AG04449 (cell line): ENCODE data around the gene MIOS.

Source experiments
- CTCF ChIA-PET: fragments of 350-600 bp; formaldehyde crosslinking; extraction: SDS; loops from one replicate; lab custom pipeline; 2021; ENCODE audit warnings: antibody characterized with exemption; lab: Yijun Ruan, JAX
- POLR2A ChIA-PET: fragments of 400-600, 350-600 bp; formaldehyde crosslinking; extraction: SDS; loops from one replicate; lab custom pipeline; 2020; ENCODE audit warnings: antibody characterized with exemption, inconsistent platforms; lab: Yijun Ruan, JAX
- DNase-seq: peaks from one replicate; pipeline ENCODE4 v3.0.0-alpha.2; 2010; ENCODE audit warnings: low read depth, low spot score
- H3K4me3 ChIP-seq: 2 replicates; pipeline ENCODE4 v1.5.1; 2011; ENCODE audit warnings: low read depth, mild to moderate bottlenecking, control low read depth, low read length
- TF ChIP-seq, protein P1 (sequence below): IDR thresholded peaks from one replicate; pipeline ENCODE4 v1.5.1; 2011; ENCODE audit warnings: mild to moderate bottlenecking, moderate library complexity, low read length, control low read depth, inconsistent platforms; ENCODE audit not compliant: insufficient read depth; ENCODE audit errors: missing control alignments

MIOS gene

DNA sequence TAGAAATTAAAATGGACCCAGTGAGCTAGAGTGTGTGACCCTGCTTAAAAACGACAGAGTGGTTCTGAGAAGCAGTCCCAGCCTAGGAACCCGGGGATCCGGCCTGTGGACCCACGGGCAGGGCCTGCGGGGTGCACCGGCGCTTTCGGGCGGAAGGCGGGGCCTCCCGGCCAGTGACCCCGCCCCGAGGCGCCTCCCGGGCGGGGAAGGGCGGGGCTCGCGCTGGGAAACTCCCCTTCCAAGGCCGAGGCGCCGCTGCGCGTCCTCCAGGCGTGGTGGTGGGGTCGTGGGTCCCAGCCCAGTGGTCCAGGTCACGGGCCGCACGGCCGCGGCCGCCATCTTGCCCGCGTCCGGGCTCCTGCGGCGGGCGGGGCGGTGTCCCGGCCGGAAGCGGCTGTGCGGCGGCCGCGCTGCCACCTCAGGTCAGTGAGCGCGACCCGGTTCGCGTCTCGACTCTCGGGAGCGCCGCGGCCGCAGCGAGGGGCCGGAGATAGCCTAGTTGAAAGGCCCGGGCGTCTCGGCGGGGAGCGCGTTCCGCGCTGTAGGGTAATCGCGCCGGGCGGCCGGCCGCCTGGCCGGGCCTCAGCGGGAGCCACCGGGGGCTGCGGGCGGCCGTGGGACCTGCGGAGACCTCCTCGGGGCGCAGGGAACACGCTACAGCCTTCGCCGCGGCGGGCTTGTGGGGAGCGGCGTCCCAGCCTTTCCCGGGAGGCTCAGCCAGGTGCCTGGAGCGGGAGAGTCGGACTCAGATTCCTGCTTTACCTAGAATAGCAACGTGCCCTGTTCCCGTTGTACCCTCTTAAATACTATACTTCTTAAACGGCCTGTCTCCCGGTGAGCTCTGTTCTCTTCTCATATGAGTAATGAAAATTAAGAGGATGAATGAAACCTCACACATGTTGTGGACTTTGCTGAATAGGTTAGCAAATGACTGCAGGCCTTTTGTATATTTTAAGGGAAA lies at the start of gene MIOS:
Gene MIOS, plus strand, starts transcription at position 234 of the 961 bp plus-strand sequence. CDS start 5,592 bp downstream, outside the sequence.
- H3K4me3 ChIP-seq = peak within 1 kb of the TSS; percentile 73
- DNase-seq = no peak
- TF ChIP-seq, protein P1, sequence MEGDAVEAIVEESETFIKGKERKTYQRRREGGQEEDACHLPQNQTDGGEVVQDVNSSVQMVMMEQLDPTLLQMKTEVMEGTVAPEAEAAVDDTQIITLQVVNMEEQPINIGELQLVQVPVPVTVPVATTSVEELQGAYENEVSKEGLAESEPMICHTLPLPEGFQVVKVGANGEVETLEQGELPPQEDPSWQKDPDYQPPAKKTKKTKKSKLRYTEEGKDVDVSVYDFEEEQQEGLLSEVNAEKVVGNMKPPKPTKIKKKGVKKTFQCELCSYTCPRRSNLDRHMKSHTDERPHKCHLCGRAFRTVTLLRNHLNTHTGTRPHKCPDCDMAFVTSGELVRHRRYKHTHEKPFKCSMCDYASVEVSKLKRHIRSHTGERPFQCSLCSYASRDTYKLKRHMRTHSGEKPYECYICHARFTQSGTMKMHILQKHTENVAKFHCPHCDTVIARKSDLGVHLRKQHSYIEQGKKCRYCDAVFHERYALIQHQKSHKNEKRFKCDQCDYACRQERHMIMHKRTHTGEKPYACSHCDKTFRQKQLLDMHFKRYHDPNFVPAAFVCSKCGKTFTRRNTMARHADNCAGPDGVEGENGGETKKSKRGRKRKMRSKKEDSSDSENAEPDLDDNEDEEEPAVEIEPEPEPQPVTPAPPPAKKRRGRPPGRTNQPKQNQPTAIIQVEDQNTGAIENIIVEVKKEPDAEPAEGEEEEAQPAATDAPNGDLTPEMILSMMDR = no peak
- CTCF ChIA-PET = no interaction called here
- POLR2A ChIA-PET = no interaction called here

DNA sequence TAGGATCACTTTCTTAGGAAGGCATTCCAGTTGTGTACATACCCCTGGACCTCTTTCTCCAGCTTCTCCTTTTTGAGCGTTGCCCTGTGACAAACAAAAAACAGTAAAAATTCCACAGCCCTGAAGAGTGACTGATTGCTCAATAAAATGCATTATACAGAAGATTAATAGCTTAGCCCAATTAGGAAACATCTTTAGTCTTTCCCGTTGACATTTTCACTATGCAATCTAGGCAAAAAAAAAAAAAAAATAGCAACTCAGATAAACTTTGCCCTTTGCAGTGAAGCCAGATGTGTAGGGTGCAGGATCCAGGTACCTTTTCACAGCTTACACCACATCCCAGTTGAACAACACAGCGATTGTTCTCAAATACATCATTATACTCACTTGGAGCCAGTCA lies 48.9 kb upstream of the MIOS start:
- DNase-seq = no peak
- ChIA-PET POLR2A (no interaction called here), CTCF (interaction anchor here (0.9 kb wide), 1 partner anchor 94 kb away, joined by 3 read pairs; no protein-coding TSS in a partner anchor)
- TF ChIP-seq, protein P1 = no peak
- H3K4me3 ChIP-seq = no peak overlapping the region

DNA sequence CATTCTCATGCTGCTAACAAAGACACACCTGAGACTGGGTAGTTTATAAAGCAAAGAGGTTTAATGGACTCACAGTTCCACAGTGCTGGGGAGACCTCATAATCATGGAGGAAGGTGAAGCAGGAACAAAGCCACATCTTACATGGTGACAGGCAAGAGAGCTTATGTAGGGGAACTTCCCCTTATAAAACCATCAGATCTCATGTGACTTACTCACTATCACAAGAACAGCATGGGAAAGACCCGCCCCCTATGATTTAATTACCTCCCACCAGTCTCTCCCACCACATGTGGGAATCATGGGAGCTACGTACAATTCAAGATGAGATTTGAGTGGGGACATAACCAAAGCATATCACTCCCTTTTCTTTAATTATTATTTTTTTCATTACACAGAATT lies 47.6 kb upstream of the MIOS start:
- TF ChIP-seq, protein P1 = no peak
- POLR2A ChIA-PET = no interaction called here
- no peak overlapping the region for H3K4me3 ChIP-seq
- no peak for DNase-seq
- CTCF ChIA-PET = no interaction called here

DNA sequence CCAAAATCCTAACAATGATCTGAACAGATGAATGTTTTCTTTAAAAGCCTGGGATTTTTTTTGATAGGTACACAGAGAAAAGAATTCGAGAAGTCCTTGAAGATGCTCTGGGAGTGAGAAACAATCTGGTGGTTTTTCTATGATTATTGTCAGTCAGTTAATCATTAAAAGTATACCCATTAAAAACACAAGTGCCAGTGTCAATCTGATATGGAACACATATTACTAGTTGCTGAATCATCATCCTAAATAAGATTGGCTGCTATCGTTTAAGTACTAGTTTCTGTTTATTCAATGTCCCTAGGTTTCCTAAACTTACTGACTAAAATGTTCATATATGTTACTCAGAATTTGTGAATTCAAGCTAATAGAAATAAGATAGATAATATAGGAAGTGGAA lies 47.2 kb upstream of the MIOS start:
- POLR2A ChIA-PET = no interaction called here
- CTCF ChIA-PET = interaction anchor here (1.6 to 2.3 kb wide), 3 partner anchors 23 to 96 kb away, joined by 3 to 7 read pairs (median 4); no protein-coding TSS in a partner anchor
- no peak overlapping the region for H3K4me3 ChIP-seq
- TF ChIP-seq, protein P1 = no peak
- no peak for DNase-seq

DNA sequence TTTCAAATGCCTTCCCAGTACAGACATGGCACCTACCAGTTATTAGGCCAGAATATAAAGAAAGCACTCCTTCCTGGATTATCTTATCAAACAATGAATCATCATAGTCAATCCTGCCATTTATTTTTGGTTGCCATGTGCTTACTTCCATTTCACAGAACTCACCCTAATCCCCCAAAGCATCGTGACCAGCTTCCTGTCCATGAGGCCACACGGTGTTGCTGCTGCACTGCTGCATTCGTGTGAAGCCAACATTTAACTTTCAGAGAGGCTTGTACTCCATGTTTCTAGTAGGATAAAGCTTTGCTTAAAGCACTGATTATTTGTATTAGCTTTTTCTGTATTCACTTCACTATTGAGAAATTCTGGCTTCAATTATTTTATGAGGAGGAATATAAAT lies 45.4 kb upstream of the MIOS start:
- POLR2A ChIA-PET = no interaction called here
- CTCF ChIA-PET = interaction anchor here (1.6 to 2.3 kb wide), 2 partner anchors 96 to 98 kb away, joined by 3 to 7 read pairs; no protein-coding TSS in a partner anchor
- TF ChIP-seq, protein P1 = no peak

DNA sequence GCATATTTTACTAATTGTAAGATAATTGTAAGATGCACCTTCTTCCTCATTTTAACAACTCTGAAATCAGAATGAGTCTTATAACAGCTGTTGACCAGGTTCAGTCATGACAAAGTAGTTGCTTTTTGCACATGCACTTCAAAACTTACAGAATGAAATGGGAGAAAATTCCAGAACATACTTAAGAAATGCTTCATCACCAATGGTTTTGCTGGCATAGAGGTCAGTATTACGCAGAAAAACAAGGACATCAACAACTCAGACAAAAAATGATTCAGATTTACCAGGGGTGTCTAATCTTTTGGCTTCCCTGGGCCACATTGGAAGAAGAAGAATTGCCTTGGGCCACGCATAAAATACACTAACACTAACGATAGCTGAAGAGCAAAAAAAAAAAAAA lies 44.3 kb upstream of the MIOS start:
- DNase-seq = peak; percentile 4
- ChIA-PET CTCF (interaction anchor here (1.2 to 2.0 kb wide), 2 partner anchors 97 to 419 kb away, joined by 3 to 5 read pairs; no protein-coding TSS in a partner anchor), POLR2A (no interaction called here)
- H3K4me3 ChIP-seq = no peak overlapping the region
- TF ChIP-seq, protein P1 = no peak

More for the DNA sequence above, 45.4 kb upstream of the MIOS start:
- H3K4me3 ChIP-seq = no peak overlapping the region
- no peak for DNase-seq
